ENCODE measurements around the gene AURKAIP1. TPM values are rescaled to one million over a fixed set of nuclear protein-coding genes. Genes with fewer than 3 reads are reported as not detected.

The AURKAIP1 gene
- total and polyA plus RNA-seq, 3 donors from 2014 or later = 224 to 328 (median 313) TPM

GRCh38 chr1:1328254-1328653, 46.8 kb downstream of the AURKAIP1 start:
- DNase-seq = no peak
- 89 to 92% methylated on average over 10 to 15 of the region's 15 CpGs for WGBS, 2 donors
- H3K27me3 ChIP-seq = no peaks in the 10 kb centered on the region
- no peak overlapping the region for H3K4me3 ChIP-seq
- H3K27ac ChIP-seq = no peak overlapping the region
- H3K36me3 ChIP-seq (ENCODE audit: low read depth, missing control alignments) = no peaks in the 10 kb centered on the region
- H3K9me3 ChIP-seq = no peaks in the 10 kb centered on the region
- intact Hi-C loops (cut with DNase I; ENCODE audit: low total_unique reads) = no loop called here
- peaks cover 18% of the 10 kb centered on the region for H3K4me1 ChIP-seq
- TF ChIP-seq POLR2A (IDR thresholded peaks at IDR 0.05) (no peak), CTCF (IDR thresholded peaks at IDR 0.05) (no peak)

GRCh38 chr1:1327291-1327690, 47.7 kb downstream of the AURKAIP1 start:
- no peaks in the 10 kb centered on the region for H3K36me3 ChIP-seq (ENCODE audit: low read depth, missing control alignments)
- no peak for TF ChIP-seq POLR2A (IDR thresholded peaks at IDR 0.05)
- no peak for TF ChIP-seq CTCF (IDR thresholded peaks at IDR 0.05)
- 89 to 90% methylated on average over 25 to 32 of the region's 40 CpGs for WGBS, 2 donors
- H3K4me3 ChIP-seq = no peak overlapping the region
- no peaks in the 10 kb centered on the region for H3K9me3 ChIP-seq
- intact Hi-C loops (cut with DNase I; ENCODE audit: low total_unique reads) = no loop called here
- H3K4me1 ChIP-seq = peaks cover 22% of the 10 kb centered on the region
- H3K27ac ChIP-seq = no peak overlapping the region
- no peaks in the 10 kb centered on the region for H3K27me3 ChIP-seq
- DNase-seq = no peak

GRCh38 chr1:1326075-1326605, 48.9 kb downstream of the AURKAIP1 start:
- H3K4me3 ChIP-seq = no peak overlapping the region
- DNase-seq = no peak
- H3K27ac ChIP-seq = no peak overlapping the region
- TF ChIP-seq POLR2A (IDR thresholded peaks at IDR 0.05) (no peak), CTCF (IDR thresholded peaks at IDR 0.05) (no peak)
- no peaks in the 10 kb centered on the region for H3K36me3 ChIP-seq (ENCODE audit: low read depth, missing control alignments)
- no peaks in the 10 kb centered on the region for H3K9me3 ChIP-seq
- intact Hi-C loops (cut with DNase I; ENCODE audit: low total_unique reads) = no loop called here
- peaks cover 22% of the 10 kb centered on the region for H3K4me1 ChIP-seq
- 79 to 81% methylated on average over 8 of the region's 8 CpGs for WGBS, 2 donors
- no peaks in the 10 kb centered on the region for H3K27me3 ChIP-seq

GRCh38 chr1:1325288-1326074, 49.5 kb downstream of the AURKAIP1 start:
- H3K27ac ChIP-seq = peak overlapping the region; percentile 12 to 76
- H3K9me3 ChIP-seq = no peaks in the 10 kb centered on the region
- peak overlapping the region; percentile 86 to 96 for H3K4me3 ChIP-seq
- intact Hi-C loops (cut with DNase I; ENCODE audit: low total_unique reads) = no loop called here
- H3K36me3 ChIP-seq (ENCODE audit: low read depth, missing control alignments) = no peaks in the 10 kb centered on the region
- no peaks in the 10 kb centered on the region for H3K27me3 ChIP-seq
- H3K4me1 ChIP-seq = peaks cover 22% of the 10 kb centered on the region
- no peak for DNase-seq
- TF ChIP-seq CTCF (IDR thresholded peaks at IDR 0.05) (no peak), POLR2A (IDR thresholded peaks at IDR 0.05) (no peak)
- WGBS, 2 donors = 56 to 58% methylated on average over 9 to 16 of the region's 16 CpGs

Measured in testis (tissue), 3 donors.